ENCODE results near the gene TMEM164. TPM values are rescaled to one million over a fixed set of nuclear protein-coding genes. Genes with fewer than 3 reads are reported as not detected.

TMEM164 gene
- total and polyA plus RNA-seq, 2 of the 4 experiments (the other 2 are of a cell fraction) = 6.3 to 7.1 TPM

DNA sequence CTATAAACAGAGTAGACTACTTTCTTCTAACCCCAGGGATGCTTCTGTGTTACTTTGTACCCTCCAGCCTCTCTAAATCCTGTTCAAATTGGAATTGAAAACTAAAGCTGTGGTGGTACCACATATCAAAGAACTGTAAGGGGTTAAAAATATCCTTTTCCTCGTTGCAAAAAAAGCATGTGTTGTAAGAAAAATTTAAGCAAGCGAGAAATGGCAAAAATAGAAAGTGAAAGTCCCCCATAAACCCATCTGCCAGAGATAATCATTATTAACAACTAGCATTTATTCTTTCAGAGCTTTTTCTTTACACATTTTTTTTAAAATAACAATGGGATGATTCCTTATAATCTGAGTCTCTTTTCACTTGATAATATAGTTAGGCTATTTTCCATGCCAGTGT, 40.6 kb downstream of the TMEM164 start:
- H2BK15ac ChIP-seq (ENCODE audit: low read depth, low read length) = no peak overlapping the region
- no peaks in the 10 kb centered on the region for H3K9me3 ChIP-seq (ENCODE audit: control insufficient read depth, insufficient read depth, low read length)
- no peaks in the 10 kb centered on the region for H4K20me1 ChIP-seq (ENCODE audit: insufficient read depth, low read length)
- no peak overlapping the region for H2BK5ac ChIP-seq (ENCODE audit: low read depth, low read length, poor library complexity, severe bottlenecking)
- H3K4ac ChIP-seq (ENCODE audit: low read depth, low read length) = no peak overlapping the region
- H3K23ac ChIP-seq (ENCODE audit: low read depth, low read length) = no peak overlapping the region
- TF ChIP-seq CHD1 (IDR thresholded peaks at IDR 0.05; ENCODE audit: low read depth, low read length) = no peak
- no peak for TF ChIP-seq NFE2L2 (IDR thresholded peaks at IDR 0.05; ENCODE audit: low read depth, low read length)
- no peak for TF ChIP-seq SMC3 (IDR thresholded peaks at IDR 0.05; ENCODE audit: low read depth, low read length)
- no peak for TF ChIP-seq CEBPB (IDR thresholded peaks at IDR 0.05; ENCODE audit: low read depth, low read length)
- TF ChIP-seq POLR2A (IDR thresholded peaks at IDR 0.05; ENCODE audit: low read depth, low read length) = no peak
- TF ChIP-seq BHLHE40 (IDR thresholded peaks at IDR 0.05; ENCODE audit: low read depth, low read length) = no peak
- no peak for TF ChIP-seq FOS (IDR thresholded peaks at IDR 0.05; ENCODE audit: low read depth, low read length)
- TF ChIP-seq, protein P1, sequence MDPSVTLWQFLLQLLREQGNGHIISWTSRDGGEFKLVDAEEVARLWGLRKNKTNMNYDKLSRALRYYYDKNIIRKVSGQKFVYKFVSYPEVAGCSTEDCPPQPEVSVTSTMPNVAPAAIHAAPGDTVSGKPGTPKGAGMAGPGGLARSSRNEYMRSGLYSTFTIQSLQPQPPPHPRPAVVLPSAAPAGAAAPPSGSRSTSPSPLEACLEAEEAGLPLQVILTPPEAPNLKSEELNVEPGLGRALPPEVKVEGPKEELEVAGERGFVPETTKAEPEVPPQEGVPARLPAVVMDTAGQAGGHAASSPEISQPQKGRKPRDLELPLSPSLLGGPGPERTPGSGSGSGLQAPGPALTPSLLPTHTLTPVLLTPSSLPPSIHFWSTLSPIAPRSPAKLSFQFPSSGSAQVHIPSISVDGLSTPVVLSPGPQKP (IDR thresholded peaks at IDR 0.05; ENCODE audit: borderline replicate concordance, low read depth, low read length) = no peak
- TF ChIP-seq RCOR1 (IDR thresholded peaks at IDR 0.05; ENCODE audit: insufficient replicate concordance, low read length) = no peak
- TF ChIP-seq RFX5 (IDR thresholded peaks at IDR 0.05; ENCODE audit: low read depth, low read length) = no peak
- TF ChIP-seq, protein P2, sequence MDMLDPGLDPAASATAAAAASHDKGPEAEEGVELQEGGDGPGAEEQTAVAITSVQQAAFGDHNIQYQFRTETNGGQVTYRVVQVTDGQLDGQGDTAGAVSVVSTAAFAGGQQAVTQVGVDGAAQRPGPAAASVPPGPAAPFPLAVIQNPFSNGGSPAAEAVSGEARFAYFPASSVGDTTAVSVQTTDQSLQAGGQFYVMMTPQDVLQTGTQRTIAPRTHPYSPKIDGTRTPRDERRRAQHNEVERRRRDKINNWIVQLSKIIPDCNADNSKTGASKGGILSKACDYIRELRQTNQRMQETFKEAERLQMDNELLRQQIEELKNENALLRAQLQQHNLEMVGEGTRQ (IDR thresholded peaks at IDR 0.05; ENCODE audit: low read depth, low read length) = no peak
- TF ChIP-seq, protein P3, sequence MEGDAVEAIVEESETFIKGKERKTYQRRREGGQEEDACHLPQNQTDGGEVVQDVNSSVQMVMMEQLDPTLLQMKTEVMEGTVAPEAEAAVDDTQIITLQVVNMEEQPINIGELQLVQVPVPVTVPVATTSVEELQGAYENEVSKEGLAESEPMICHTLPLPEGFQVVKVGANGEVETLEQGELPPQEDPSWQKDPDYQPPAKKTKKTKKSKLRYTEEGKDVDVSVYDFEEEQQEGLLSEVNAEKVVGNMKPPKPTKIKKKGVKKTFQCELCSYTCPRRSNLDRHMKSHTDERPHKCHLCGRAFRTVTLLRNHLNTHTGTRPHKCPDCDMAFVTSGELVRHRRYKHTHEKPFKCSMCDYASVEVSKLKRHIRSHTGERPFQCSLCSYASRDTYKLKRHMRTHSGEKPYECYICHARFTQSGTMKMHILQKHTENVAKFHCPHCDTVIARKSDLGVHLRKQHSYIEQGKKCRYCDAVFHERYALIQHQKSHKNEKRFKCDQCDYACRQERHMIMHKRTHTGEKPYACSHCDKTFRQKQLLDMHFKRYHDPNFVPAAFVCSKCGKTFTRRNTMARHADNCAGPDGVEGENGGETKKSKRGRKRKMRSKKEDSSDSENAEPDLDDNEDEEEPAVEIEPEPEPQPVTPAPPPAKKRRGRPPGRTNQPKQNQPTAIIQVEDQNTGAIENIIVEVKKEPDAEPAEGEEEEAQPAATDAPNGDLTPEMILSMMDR (conservative IDR thresholded peaks at IDR 0.05; ENCODE audit: low read depth, low read length) = no peak
- TF ChIP-seq MAFK (IDR thresholded peaks at IDR 0.05; ENCODE audit: low read depth, low read length) = no peak
- no peak for TF ChIP-seq MAZ (IDR thresholded peaks at IDR 0.05; ENCODE audit: borderline replicate concordance, low read depth, low read length)
- TF ChIP-seq RAD21 (IDR thresholded peaks at IDR 0.05; ENCODE audit: low read length) = no peak
- no peak for TF ChIP-seq MXI1 (IDR thresholded peaks at IDR 0.05; ENCODE audit: borderline replicate concordance, low read depth, low read length)
- in situ Hi-C loops (cut with MboI; ENCODE audit: low sequenced_read_pairs) = no loop called here
- no peak overlapping the region for H2AK5ac ChIP-seq (ENCODE audit: low read depth, low read length)
- no peak overlapping the region for H3K4me3 ChIP-seq (ENCODE audit: insufficient read depth, low read depth, low read length)
- H3K14ac ChIP-seq (replicated peaks; ENCODE audit: low read depth, low read length) = no peak overlapping the region
- H3K56ac ChIP-seq (ENCODE audit: extremely low read depth, insufficient read depth, low read length) = no peak overlapping the region
- H4K91ac ChIP-seq (ENCODE audit: insufficient read depth, low read depth, low read length) = no peak overlapping the region
- no peaks in the 10 kb centered on the region; the same call in 1 of the 2 replicates for H3K4me1 ChIP-seq (ENCODE audit: control insufficient read depth, insufficient read depth, low read length)
- no peak overlapping the region for H2AK9ac ChIP-seq (replicated peaks; ENCODE audit: low read depth, low read length, poor library complexity)
- H3K79me1 ChIP-seq (ENCODE audit: low read depth in 1 of 2, low read length in 2 of 2) = no peaks in the 10 kb centered on the region
- ChIA-PET CTCF (no interaction called here), POLR2A (ENCODE audit: unreplicated experiment) (no interaction called here)
- no peak overlapping the region for H2AFZ ChIP-seq (replicated peaks; ENCODE audit: low read length, poor library complexity)
- ATAC-seq (ENCODE audit: low read depth) (no peak), DNase-seq (no peak)
- no CpG with 5 or more reads among the region's 2 CpGs for WGBS, 2 experiments (ENCODE audit: extremely low coverage in 2 of 2, insufficient read length in 1 of 2)
- H2BK20ac ChIP-seq (ENCODE audit: low read depth, low read length) = no peak overlapping the region
- H3K18ac ChIP-seq (ENCODE audit: low read depth, low read length) = no peak overlapping the region
- dilution Hi-C loops (cut with HindIII; ENCODE audit: low sequenced_read_pairs, unreplicated experiment) = no loop called here
- H4K8ac ChIP-seq (ENCODE audit: low read depth in 2 of 2, low read length in 2 of 2) = no peak overlapping the region
- H2BK120ac ChIP-seq (ENCODE audit: low read depth, low read length) = no peak overlapping the region
- H3K9ac ChIP-seq (ENCODE audit: low read depth, low read length) = no peak overlapping the region
- no peaks in the 10 kb centered on the region for H3K36me3 ChIP-seq (ENCODE audit: control insufficient read depth, insufficient read depth, low read length)
- intact Hi-C loops (cut with micrococcal nuclease) = no loop called here
- peaks cover under 1% of the 10 kb centered on the region; the same call in 1 of the 2 replicates for H3K9me1 ChIP-seq (ENCODE audit: insufficient read depth, low read length)
- H3K4me2 ChIP-seq (ENCODE audit: low read depth, low read length) = no peak overlapping the region; the same call in 1 of the 2 replicates
- no peak overlapping the region for H4K5ac ChIP-seq (ENCODE audit: low read depth, low read length)
- no peak overlapping the region for H3K27ac ChIP-seq (ENCODE audit: insufficient read depth, low read length)
- no TSS peak for BruUV-seq (replicated peaks)
- peaks cover 4% of the 10 kb centered on the region for H3K27me3 ChIP-seq (ENCODE audit: control insufficient read depth, insufficient read depth, low read length)

Measured in IMR-90 (cell line).